ENCODE data around the gene ELK4. TPM values are rescaled to one million over a fixed set of nuclear protein-coding genes. Genes with fewer than 3 reads are reported as not detected.

ELK4 gene
- polyA plus RNA-seq, 1 donor (not counting 4 experiments of a cell fraction or from before 2014, with no cell fraction given) = 8.6 TPM

DNA sequence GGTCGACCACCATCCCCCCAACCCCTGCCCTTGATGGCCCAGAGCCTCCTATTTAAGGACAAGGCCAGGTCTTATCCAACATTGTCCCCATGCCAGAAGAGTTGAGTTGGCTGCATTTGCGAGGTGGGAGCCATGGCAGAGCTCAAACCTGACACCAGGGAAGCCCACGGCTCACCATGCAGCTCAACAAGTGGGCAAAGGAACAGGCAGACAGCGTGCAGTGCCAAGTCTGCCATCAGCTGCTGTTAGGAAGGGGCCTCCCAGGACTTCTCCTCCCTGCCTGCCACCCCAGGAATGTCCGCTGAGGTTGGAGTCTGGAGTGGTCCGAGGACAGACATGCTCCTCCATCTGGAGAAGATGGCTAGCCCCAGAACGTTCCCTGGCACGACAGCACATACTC, 28.6 kb upstream of the ELK4 start:
- dilution Hi-C loops (cut with MboI; ENCODE audit: extremely low pct_ligation_motif_present, low sequenced_read_pairs) = no loop called here
- Histone ChIP-seq H3K9me1 (ENCODE audit: control insufficient read depth, extremely low read depth, insufficient read depth, low read length) (peaks cover 4% of the 10 kb centered on the region), H3K9me3 (ENCODE audit: control insufficient read depth, low read depth, low read length) (no peaks in the 10 kb centered on the region), H2AFZ (ENCODE audit: control insufficient read depth, low read length) (no peak overlapping the region), H3K4me2 (ENCODE audit: control insufficient read depth, extremely low read depth, insufficient read depth, low read depth, low read length) (no peak overlapping the region), H3K27me3 (ENCODE audit: control insufficient read depth, extremely low read depth, insufficient read depth, low read length) (no peaks in the 10 kb centered on the region), H3K27ac (ENCODE audit: control insufficient read depth, insufficient read depth, low read length) (no peak overlapping the region), H3K79me2 (ENCODE audit: control insufficient read depth, insufficient read depth, low read length) (no peaks in the 10 kb centered on the region), H3K4me3 (ENCODE audit: control insufficient read depth in 2 of 3, extremely low read depth in 1 of 3, insufficient read depth in 2 of 3, low read depth in 1 of 3, low read length in 3 of 3) (no peak overlapping the region), H4K20me1 (ENCODE audit: control insufficient read depth, extremely low read depth, insufficient read depth, low read length) (no peaks in the 10 kb centered on the region), H3K4me1 (ENCODE audit: control insufficient read depth, extremely low read depth, insufficient read depth, low read length) (peaks cover 23% of the 10 kb centered on the region), H3K36me3 (ENCODE audit: control insufficient read depth in 2 of 2, extremely low read depth in 1 of 2, insufficient read depth in 2 of 2, low read length in 2 of 2) (no peaks in the 10 kb centered on the region), H3K9ac (ENCODE audit: control insufficient read depth, extremely low read depth, insufficient read depth, low read length) (no peak overlapping the region)
- DNase-seq (ENCODE audit: low read depth, low spot score) (no peak), FAIRE-seq (no peak)
- TF ChIP-seq, protein P1, sequence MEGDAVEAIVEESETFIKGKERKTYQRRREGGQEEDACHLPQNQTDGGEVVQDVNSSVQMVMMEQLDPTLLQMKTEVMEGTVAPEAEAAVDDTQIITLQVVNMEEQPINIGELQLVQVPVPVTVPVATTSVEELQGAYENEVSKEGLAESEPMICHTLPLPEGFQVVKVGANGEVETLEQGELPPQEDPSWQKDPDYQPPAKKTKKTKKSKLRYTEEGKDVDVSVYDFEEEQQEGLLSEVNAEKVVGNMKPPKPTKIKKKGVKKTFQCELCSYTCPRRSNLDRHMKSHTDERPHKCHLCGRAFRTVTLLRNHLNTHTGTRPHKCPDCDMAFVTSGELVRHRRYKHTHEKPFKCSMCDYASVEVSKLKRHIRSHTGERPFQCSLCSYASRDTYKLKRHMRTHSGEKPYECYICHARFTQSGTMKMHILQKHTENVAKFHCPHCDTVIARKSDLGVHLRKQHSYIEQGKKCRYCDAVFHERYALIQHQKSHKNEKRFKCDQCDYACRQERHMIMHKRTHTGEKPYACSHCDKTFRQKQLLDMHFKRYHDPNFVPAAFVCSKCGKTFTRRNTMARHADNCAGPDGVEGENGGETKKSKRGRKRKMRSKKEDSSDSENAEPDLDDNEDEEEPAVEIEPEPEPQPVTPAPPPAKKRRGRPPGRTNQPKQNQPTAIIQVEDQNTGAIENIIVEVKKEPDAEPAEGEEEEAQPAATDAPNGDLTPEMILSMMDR (optimal IDR thresholded peaks at IDR 0.05 in 1 of 3, IDR thresholded peaks at IDR 0.05 in 1 of 3, conservative IDR thresholded peaks at IDR 0.05 in 1 of 3; ENCODE audit: extremely low read depth in 1 of 3, insufficient read depth in 2 of 3, low read length in 3 of 3) = no peak
- TF ChIP-seq EZH2 (IDR thresholded peaks at IDR 0.05; ENCODE audit: low read length) = no peak

DNA sequence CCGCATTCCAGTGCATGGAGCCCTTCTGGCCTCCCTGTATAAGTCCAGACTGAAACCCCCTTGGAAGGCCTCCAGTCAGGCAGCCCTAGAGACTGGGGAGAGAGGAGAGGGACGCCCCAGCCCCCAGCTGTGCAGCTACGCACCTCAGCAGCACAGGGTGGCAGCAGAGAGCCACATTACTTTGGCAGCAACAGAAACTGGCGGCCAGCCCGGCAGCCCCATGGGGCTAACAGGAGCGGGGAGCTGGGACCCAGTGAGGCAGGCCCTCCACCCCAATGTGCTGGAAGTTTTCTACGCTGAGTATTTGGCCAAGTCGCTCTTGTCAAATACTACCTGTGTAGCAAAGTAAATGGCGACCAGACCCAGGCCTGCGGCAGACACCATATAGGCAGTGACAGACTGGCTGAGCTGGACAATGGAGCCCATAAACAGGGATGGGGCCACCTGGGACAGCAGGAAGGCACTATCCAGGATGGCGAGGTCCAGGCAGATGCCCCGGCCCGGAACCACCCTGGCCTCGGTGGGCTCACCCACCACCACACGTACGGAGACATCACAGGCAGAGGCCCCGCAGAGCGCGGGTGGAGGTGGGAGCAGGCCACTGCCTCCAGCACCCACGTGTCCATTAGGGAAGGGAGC, 27.3 kb upstream of the ELK4 start:
- Histone ChIP-seq H2AFZ (ENCODE audit: control insufficient read depth, low read length) (no peak overlapping the region), H4K20me1 (ENCODE audit: control insufficient read depth, extremely low read depth, insufficient read depth, low read length) (no peaks in the 10 kb centered on the region), H3K36me3 (ENCODE audit: control insufficient read depth in 2 of 2, extremely low read depth in 1 of 2, insufficient read depth in 2 of 2, low read length in 2 of 2) (no peaks in the 10 kb centered on the region), H3K9ac (ENCODE audit: control insufficient read depth, extremely low read depth, insufficient read depth, low read length) (no peak overlapping the region), H3K9me1 (ENCODE audit: control insufficient read depth, extremely low read depth, insufficient read depth, low read length) (no peaks in the 10 kb centered on the region), H3K4me2 (ENCODE audit: control insufficient read depth, extremely low read depth, insufficient read depth, low read depth, low read length) (no peak overlapping the region), H3K27ac (ENCODE audit: control insufficient read depth, insufficient read depth, low read length) (no peak overlapping the region), H3K4me3 (ENCODE audit: control insufficient read depth in 2 of 3, extremely low read depth in 1 of 3, insufficient read depth in 2 of 3, low read depth in 1 of 3, low read length in 3 of 3) (no peak overlapping the region), H3K4me1 (ENCODE audit: control insufficient read depth, extremely low read depth, insufficient read depth, low read length) (peaks cover 10% of the 10 kb centered on the region), H3K27me3 (ENCODE audit: control insufficient read depth, extremely low read depth, insufficient read depth, low read length) (no peaks in the 10 kb centered on the region), H3K9me3 (ENCODE audit: control insufficient read depth, low read depth, low read length) (no peaks in the 10 kb centered on the region), H3K79me2 (ENCODE audit: control insufficient read depth, insufficient read depth, low read length) (no peaks in the 10 kb centered on the region)
- TF ChIP-seq, protein P1 (optimal IDR thresholded peaks at IDR 0.05 in 1 of 3, IDR thresholded peaks at IDR 0.05 in 1 of 3, conservative IDR thresholded peaks at IDR 0.05 in 1 of 3; ENCODE audit: extremely low read depth in 1 of 3, insufficient read depth in 2 of 3, low read length in 3 of 3) = peak; percentile 87 to 95 (median 88)
- no peak for TF ChIP-seq EZH2 (IDR thresholded peaks at IDR 0.05; ENCODE audit: low read length)
- DNase-seq (ENCODE audit: low read depth, low spot score) = no peak
- no peak for FAIRE-seq
- dilution Hi-C loops (cut with MboI; ENCODE audit: extremely low pct_ligation_motif_present, low sequenced_read_pairs) = no loop called here
